Measurements from ENCODE around the gene TAS1R3.

Gene TAS1R3

GRCh38 chr1:1352786-1353388 lies 21.8 kb downstream of the TAS1R3 start:
- H3K4me3 ChIP-seq (ENCODE audit: low read depth, low read length) = no peak overlapping the region
- TF ChIP-seq CTCF (IDR thresholded peaks at IDR 0.05; ENCODE audit: insufficient read depth, low read depth, low read length, missing control alignments) = no peak
- DNase-seq (ENCODE audit: low read depth) = no peak

DNA sequence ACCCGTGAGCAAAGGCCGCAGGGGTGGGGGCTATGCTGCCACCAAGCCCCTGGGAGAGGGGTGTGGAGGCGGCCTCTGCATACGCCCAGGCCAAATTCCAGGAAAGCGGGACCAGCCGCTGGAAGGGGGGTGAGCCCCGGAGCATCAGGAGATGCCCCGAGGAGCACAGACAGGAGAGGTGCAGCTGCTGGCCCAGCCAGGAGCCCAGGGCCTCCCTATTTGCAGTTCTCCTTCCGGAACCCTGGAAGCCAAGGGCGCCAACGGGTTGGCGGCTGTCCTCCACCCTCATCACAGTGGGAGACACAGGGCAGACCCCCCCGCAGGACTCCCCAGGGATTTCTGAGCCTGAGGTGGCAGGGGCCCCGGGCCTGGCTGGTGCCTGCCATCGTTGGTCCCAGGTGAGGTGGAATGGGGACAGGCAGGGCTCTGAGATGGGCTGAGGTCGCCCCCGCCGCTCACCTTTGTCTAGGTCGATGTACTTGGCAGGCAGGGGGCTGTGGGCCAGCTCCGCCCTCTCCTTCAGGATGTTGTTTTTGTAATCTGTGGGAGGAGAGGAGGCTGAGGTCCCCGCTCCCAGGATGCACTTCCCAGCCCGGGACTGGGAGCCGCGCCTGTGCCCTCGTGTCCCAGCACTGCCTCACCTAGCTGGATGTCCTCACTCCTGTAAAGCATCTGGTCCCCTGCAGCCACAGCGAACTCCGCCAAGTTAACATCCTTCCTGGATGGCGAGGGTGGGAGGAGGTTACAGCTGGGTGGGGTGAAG lies 22.5 kb downstream of the TAS1R3 start:
- no peak for TF ChIP-seq CTCF (IDR thresholded peaks at IDR 0.05; ENCODE audit: insufficient read depth, low read depth, low read length, missing control alignments)
- no peak for DNase-seq (ENCODE audit: low read depth)
- H3K4me3 ChIP-seq (ENCODE audit: low read depth, low read length) = no peak overlapping the region

GRCh38 chr1:1354271-1355247 lies 23.5 kb downstream of the TAS1R3 start:
- H3K4me3 ChIP-seq (ENCODE audit: low read depth, low read length) = no peak overlapping the region
- TF ChIP-seq CTCF (IDR thresholded peaks at IDR 0.05; ENCODE audit: insufficient read depth, low read depth, low read length, missing control alignments) = no peak
- DNase-seq (ENCODE audit: low read depth) = no peak

- TF ChIP-seq CTCF (IDR thresholded peaks at IDR 0.05; ENCODE audit: insufficient read depth, low read depth, low read length, missing control alignments) = no peak
- H3K4me3 ChIP-seq (ENCODE audit: low read depth, low read length) = no peak overlapping the region
- DNase-seq (ENCODE audit: low read depth) = no peak
Measured at GRCh38 chr1:1355416-1355815, 24.3 kb downstream of the TAS1R3 start.

DNA sequence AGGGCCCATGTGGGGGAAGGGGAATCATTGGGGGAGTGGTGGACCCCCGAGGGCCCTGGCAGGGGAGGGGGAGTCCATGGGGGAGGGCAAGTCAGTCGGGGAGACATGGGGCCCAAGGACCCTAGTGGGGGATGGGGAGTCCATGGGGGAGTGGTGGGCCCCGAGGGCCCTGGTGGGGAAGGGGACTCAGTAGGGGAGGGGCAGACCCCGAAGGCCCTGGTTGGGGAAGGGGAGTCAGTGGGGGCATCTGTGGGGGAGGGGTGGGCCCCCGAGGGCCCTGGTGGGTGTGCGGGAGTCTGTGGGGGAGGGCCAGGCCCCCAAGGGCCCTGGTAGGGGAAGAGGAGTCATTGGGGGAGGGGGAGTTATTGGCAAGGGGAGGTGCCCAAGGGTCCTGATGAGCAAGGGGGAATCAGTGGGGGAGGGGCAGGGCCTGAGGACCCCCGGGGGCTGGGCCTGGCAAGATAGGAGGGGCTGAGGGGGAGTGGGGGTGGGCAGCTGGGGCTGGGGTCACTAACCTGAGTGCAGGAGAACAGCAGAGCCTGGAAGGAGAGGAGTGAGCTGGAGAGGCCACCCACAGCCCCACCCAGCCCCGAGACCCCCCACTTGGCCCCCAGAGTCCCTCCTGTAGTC lies 25.2 kb downstream of the TAS1R3 start:
- no peak for DNase-seq (ENCODE audit: low read depth)
- no peak for TF ChIP-seq CTCF (IDR thresholded peaks at IDR 0.05; ENCODE audit: insufficient read depth, low read depth, low read length, missing control alignments)
- no peak overlapping the region for H3K4me3 ChIP-seq (ENCODE audit: low read depth, low read length)

DNA sequence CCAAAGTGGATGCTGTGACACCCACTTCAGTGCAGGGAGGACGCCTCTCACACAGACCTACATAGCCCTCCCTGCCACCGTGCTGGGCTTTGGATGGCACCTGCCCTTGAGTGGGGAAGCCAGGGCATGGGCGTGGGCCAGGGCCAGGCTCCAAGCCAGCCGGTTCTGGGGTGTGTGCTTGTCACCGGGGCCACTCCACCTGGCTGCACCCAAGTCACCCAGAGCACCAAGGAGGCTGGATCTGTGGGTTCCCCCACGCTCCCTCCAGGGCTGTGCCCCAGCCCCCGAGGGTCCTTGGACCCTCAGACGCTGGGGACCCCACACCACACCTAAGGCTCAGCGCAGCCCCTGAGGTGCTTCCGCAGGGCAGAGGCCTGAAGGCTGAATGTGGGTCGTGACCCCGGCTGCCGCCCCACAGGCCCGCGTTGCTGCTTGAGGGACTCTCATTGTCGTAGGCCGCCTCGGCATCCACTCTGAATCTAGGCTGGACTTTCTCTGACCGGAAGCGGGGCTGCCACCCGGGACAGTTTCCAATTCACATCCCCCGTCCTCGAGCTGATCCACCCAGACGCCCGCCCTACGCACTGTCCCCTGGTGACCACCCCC lies 25.8 kb downstream of the TAS1R3 start:
- TF ChIP-seq CTCF (IDR thresholded peaks at IDR 0.05; ENCODE audit: insufficient read depth, low read depth, low read length, missing control alignments) = no peak
- H3K4me3 ChIP-seq (ENCODE audit: low read depth, low read length) = no peak overlapping the region
- DNase-seq (ENCODE audit: low read depth) = no peak

All from GM12865 (cell line).